GM19455 (cell line): ENCODE data around the gene FSTL4.
"Not testable (repeated sequence)": the region's sequence is repeated elsewhere in the genome, so short reads cannot be mapped to it uniquely, and the experiment has no call there.

Source experiments
- ATAC-seq: cut with Tn5 transposase; IDR thresholded peaks from one replicate; pipeline ENCODE4 v1.9.1; 2021; ENCODE audit not compliant: unreplicated experiment

The FSTL4 gene

DNA sequence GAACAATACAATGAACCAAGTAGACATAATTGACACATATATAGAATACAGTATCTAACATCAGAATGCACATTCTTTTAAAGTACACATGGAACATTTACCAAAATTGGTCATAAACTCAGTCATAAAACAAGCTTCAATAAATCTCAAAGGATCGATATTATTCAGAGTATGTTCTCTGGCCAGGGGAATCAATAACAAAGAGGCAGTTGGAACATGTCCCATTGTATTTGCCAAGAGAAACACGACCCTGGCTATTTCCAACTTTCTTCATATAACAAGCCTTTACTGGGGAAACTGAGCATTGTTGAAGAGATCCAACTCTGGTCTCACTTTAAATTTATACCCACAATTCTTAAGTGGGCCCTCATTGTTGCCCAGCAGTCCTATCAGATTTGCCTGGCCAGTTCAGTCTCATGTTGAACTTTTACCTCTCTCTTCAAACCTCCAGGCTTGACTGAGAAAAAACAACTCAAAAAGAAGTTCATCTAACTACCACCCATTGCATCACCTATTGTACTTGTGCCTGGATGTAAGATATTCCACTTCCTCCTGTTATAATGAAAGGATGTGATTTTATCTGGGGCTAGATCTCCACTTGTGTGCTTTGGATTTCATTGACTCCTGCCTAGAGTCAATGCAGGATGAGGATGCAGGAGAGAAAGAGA, 398.1 kb downstream of the FSTL4 start:
- ATAC-seq, result no peak

DNA sequence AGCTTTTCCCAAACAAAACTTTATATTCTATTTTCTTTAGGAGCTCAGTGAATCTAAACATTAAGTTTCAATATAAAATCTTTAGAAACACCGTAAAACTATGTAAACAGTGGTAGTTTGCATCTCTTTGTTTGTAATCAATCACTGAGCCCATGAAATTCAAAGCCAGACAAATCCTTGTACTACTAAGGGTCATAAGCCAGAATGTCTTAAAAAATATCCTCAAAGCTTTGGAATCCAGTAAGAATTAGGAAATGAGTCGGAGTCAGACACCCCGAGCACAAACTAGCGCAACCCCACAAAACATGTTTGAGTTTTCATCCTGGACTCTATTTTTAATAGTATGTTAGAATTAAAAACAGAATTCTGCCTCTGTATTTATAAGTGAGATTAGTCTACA, 406.7 kb downstream of the FSTL4 start:
- ATAC-seq, result no peak

- ATAC-seq, result no peak
Measured at GRCh38 chr5:133205204-133205603, 407.1 kb downstream of the FSTL4 start.

DNA sequence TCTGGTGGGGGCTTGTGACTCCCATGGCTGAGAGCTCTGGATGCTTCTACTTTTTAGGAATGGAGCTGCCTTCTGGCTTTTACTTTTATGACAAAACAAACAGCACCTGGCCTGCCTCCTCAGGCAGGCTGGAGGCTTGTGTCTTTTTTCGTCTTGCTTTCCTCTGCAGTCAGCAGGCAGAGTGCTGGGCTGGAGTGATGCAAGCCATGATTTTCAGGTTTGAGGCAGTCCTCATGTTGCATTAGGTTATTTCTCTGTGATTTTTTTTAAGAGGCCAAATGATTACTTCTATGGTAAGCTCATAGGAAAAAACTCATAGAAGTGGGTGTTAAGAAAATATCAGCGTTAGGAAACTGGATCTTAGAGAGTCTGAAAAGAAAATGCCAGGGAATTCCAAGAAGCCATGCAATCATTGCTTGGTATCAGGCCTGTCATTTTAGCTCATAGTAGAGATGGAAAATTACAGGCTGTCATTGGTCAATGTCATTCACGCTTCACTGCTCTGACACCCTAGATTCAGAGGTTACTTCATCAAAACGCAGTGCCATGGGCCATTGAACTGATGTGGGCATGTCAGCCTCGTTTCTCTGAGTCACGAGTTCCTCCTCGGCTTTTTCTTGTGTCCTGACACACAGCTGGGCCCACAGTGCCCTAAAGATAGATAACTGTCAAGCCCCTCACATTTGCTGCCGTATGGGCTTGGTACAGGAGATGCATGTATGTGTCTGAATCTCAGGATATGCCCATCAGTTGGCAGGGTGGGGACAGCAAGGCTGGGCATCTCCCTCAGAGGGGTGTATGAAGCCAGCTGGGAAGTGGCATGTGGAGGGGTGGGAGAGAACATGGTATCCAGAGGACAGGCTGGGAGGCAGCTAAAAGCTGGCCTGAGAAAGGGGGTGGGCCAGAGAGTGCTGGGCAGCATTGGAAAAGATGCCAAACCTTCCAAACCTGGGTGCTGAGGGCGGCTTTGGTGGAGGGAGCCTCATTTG, 408.7 kb downstream of the FSTL4 start:
- no peak for ATAC-seq

DNA sequence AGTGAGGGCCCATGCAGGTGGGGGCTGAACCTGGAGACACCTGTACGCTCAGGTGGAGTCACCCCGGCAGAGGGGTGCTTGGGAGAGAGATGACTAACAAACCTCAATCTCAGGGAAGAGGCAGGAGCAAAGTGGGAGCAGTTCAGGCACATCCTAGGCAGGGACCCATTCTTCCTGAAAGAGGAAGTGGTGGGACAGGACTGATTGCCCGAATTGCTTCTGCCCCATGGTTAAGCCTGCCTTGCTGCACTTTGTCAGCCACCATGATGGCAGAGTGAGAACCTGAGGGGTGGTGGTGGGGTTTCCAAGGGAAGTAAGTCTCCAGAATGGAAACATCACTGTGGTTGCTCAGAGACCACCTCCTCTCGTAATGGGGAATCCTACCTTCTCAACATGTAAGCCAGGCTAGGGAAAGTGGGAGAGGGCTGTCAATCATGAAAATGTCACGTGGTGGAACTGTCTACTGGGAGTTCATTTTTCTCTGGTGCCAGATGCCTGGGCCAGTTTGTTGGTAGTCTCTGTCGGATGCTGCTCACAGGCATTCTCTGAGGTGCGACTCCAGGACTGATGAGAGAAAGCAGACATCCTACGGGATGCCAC, 410.2 kb downstream of the FSTL4 start:
- ATAC-seq, result no peak

- no peak for ATAC-seq
Measured at GRCh38 chr5:133201310-133201709, 411.0 kb downstream of the FSTL4 start.

- ATAC-seq, result no peak
Measured at GRCh38 chr5:133200256-133200655, 412.1 kb downstream of the FSTL4 start.

- ATAC-seq, result no peak
Measured at GRCh38 chr5:133199417-133200178, 412.7 kb downstream of the FSTL4 start.

GRCh38 chr5:133198511-133198910, 413.8 kb downstream of the FSTL4 start:
- no peak for ATAC-seq

GRCh38 chr5:133196441-133197085, 415.8 kb downstream of the FSTL4 start:
- no peak for ATAC-seq

DNA sequence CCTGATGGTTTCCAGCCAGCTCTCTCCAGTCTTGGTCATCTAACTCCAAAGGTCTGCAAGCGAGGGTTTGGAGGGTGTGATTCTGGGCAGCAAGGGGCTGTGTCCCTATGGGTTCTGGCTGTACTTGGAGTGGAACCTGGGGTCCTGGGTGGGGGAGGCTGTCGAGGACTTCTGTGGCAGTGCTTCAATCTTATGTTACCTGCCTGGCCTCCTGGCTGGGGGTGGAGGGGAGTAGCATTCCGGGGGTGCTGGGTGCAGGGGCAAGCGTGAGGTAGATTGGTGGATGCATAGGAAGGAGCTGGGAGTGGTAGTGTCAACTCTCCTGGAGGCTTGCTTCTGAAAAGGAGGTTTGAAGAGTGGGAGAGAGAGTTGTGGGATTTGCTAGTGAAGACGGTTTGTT, 417.1 kb downstream of the FSTL4 start:
- no peak for ATAC-seq

GRCh38 chr5:133193794-133194193, 418.5 kb downstream of the FSTL4 start:
- no peak for ATAC-seq

DNA sequence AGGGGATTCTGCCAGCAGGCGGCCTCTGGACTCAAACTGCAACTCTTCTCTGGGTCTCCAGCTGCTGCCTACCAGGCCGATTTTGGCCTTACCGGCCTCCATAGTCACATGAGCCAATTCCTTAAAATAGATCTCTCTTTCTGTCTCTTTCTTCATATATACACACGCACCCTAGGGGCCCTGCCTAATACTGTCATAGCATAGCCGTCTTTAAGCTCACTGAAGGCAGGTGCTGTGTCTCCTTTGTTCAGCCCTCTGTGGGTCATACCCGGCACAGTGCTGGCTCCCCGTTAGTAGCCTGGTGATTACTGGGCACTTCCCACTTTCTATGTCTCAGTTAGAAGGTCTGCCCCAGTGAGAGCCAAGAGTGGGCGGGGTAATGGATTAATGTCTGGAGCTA, 419.6 kb downstream of the FSTL4 start:
- ATAC-seq, result no peak

- no peak for ATAC-seq
Measured at GRCh38 chr5:133189881-133190280, 422.5 kb downstream of the FSTL4 start.

DNA sequence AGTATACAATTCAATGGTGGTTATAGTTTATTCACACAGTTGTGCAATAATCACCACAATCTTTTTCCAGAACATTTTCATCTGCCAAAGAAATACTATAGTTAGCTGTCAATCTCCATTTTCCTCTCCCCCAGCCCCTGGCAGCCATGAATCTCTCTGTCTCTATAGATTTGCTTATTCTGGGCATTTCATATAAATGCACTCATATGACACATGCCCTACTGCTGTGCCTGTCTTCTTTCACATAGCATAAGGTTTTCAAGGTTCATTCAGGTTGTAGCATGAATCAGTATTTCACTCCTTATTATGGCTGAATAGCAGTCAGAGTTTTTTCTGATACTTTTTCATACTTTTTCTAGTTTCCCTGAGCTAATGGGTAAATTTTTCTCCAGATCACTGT, 432.9 kb downstream of the FSTL4 start:
- ATAC-seq, result no peak

DNA sequence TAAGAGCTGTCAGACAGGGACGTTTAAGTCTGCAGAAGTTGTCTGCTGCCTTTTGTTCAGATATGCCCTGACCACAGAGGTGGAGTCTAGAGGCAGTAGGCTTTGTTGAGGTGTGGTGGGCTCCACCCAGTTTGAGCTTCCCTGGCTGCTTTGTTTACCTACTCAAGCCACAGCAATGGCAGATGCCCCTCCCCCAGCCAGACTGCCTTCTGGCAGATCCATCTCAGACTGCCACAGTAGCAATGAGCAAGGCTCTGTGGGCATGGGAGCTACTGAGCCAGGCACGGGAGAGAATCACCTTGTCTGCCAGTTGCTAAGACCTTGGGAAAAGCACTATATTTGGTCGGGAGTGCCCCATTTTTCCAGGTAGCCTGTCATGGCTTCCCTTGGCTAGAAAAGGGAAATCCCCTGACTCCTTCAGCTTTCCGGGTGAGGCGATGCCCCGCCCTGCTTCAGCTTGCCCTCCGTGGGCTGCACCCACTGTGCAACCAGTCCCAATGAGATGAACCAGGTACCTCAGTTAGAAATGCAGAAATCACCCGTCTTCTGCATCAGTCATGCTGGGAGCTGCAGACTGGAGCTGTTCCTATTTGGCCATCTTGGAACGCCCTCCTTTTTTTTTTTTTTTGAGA, 441.5 kb downstream of the FSTL4 start:
- not testable (repeated sequence) for ATAC-seq

DNA sequence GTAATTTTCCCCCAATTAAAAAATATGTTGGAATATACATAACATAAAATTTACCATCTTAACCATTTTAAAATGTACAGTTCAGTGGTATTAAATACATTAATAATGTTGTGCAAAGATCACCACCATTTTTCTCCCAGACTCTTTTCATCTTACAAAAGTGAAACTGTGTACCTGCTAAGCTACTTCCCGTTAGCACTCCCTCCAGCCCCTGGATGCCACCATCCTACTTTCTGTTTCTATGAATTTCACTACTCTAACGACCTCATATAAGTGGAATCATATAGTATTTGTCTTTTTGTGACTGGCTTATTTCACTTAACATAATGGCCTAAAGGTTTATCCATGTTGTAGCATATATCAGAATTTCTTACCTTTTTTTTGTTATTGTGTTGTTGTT, 447.6 kb downstream of the FSTL4 start:
- no peak for ATAC-seq

- no peak for ATAC-seq
Measured at GRCh38 chr5:133163839-133164238, 448.5 kb downstream of the FSTL4 start.

- no peak for ATAC-seq
Measured at GRCh38 chr5:133159543-133159942, 452.8 kb downstream of the FSTL4 start.

- no peak for ATAC-seq
Measured at GRCh38 chr5:133155326-133155969, 456.9 kb downstream of the FSTL4 start.
